WERI-Rb-1 (cell line): ENCODE measurements around the gene MAP3K8.
"Not testable (repeated sequence)": the region's sequence is repeated elsewhere in the genome, so short reads cannot be mapped to it uniquely, and the experiment has no call there.

ENCODE experiments used
- DNase-seq: peaks from one replicate; pipeline ENCODE4 v3.0.0-alpha.2; 2020
- H3K27ac ChIP-seq: fragments of 250-450 bp; sonication (Bioruptor Pico); 2 replicates; pipeline ENCODE4 v1.5.1; 2020; ENCODE audit warnings: mild to moderate bottlenecking, moderate library complexity
- H3K27me3 ChIP-seq: fragments of 250-450 bp; sonication (Bioruptor Pico); 2 replicates; pipeline ENCODE4 v1.5.1; 2021; ENCODE audit warnings: mild to moderate bottlenecking, low read depth, moderate library complexity; ENCODE audit not compliant: insufficient read depth, severe bottlenecking
- H3K36me3 ChIP-seq: fragments of 250-450 bp; sonication (Bioruptor Pico); 2 replicates; pipeline ENCODE4 v1.5.1; 2020; ENCODE audit warnings: mild to moderate bottlenecking, moderate library complexity
- H3K4me3 ChIP-seq: 2 replicates; pipeline ENCODE4 v1.5.1; 2011; ENCODE audit warnings: low read depth, mild to moderate bottlenecking, control low read depth, low read length
- H3K9me3 ChIP-seq: fragments of 250-450 bp; sonication (Bioruptor Pico); 2 replicates; pipeline ENCODE4 v1.5.1; 2021; ENCODE audit warnings: mild to moderate bottlenecking, moderate library complexity; ENCODE audit not compliant: severe bottlenecking
- CTCF ChIP-seq: IDR thresholded peaks from 2 replicates; pipeline ENCODE4 v1.5.1; 2011; ENCODE audit warnings: low read depth, mild to moderate bottlenecking, control low read depth, inconsistent platforms, low read length

MAP3K8 gene

DNA sequence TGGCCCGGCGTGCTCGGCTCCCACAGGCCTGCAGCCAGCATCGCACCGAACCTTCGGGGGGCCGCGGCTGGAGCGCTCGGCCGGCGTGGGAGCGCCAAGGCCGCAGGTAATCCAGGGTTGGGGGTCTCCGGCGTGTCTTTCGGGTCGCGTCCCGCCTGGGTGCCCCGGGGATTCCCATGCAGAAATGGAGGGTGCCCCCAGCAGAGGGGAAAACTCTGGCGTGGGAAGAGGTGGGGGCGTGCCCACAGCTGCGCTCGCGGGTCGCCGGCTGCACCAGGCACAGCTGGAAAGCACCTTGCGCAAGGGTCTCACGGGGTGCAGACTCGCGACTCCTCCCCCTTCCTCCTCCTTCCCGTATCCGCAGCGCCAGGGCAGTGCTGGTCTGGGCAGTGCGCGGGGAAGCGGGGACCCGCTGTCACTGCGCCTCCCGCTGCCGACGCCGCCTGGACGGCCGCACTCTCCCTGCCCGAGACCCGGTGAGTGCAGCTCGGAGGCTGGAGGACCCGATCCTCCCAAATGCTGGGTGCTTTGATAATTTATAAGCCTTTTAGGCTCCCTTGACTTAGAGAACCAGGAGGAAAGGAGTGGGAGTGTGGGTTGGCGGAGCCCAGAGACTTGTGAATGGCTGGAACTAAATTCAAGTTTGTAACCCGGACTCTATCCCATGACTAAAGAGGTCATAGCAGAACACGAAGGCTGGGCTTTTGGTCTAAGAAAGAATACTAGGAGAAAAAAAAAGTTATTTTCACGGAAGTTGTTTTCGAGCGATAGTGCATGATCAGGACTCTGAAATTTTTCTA lies 489 bp downstream of the MAP3K8 start:
- H3K27me3 ChIP-seq: no peaks in the 10 kb centered on the region
- H3K36me3 ChIP-seq: no peaks in the 10 kb centered on the region
- H3K4me3 ChIP-seq: peak overlapping the region; percentile 83
- no peak overlapping the region for H3K27ac ChIP-seq
- H3K9me3 ChIP-seq: no peaks in the 10 kb centered on the region
- TF ChIP-seq CTCF: no peak
- peak; percentile 25 for DNase-seq

GRCh38 chr10:30435073-30435422 lies 1.1 kb downstream of the MAP3K8 start:
- Histone ChIP-seq H3K27ac (no peak overlapping the region), H3K36me3 (no peaks in the 10 kb centered on the region), H3K27me3 (no peaks in the 10 kb centered on the region), H3K4me3 (peak overlapping the region; percentile 83), H3K9me3 (no peaks in the 10 kb centered on the region)
- DNase-seq: no peak
- TF ChIP-seq CTCF: no peak

DNA sequence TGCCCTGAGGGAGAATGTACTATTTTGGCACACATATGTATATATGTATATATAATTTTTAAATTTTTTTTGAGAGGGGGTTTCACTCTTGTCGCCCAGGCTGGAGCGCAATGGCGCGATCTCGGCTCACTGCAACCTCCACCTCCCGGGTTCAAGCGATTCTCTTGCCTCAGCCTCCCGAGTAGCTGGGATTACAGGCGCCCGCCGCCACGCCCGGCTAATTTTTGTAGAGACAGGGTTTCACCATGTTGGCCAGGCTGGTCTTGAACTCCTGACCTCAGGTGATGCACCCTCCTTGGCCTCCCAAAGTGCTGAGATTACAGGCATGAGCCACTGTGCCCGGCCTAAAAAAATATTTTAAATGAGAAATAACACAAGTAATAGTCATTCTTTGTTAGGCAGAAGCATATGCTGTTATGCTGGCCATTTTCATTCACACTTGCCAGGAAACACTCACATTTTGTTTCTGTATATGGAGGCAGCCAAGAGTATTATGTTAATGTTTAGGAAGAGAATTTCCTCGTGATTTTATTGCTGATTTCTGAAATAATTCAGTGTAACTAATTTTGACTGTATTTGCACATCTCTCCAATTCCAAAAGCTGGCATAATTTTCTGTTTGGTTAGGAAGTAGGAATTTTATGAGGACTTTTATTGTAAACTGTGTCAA lies 1.6 kb downstream of the MAP3K8 start:
- H3K27ac ChIP-seq, DNase-seq, H3K9me3 ChIP-seq, H3K4me3 ChIP-seq, H3K27me3 ChIP-seq, H3K36me3 ChIP-seq: not testable (repeated sequence)

DNA sequence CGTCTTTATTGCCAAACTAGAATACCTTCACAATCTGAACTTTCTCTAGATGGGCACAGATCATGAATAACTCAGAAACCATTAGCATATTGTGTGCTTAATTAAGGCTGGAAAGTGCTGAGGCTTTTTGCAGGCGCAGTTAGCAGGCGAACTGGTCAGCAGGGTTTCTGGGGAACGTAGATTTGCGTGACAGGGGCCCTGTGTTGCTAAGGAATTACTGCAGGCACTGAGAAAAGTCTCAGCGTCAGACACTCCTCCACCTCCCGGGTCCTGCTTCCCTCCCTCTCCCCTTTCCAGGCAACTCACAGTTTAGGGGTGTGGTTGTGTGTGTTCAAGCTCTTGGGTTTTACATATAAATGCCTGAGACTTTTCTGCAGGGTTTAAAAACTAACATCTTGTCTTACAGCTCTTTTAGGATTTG lies 2.2 kb downstream of the MAP3K8 start:
- Histone ChIP-seq H3K4me3 (no peak overlapping the region), H3K27me3 (no peaks in the 10 kb centered on the region), H3K9me3 (no peaks in the 10 kb centered on the region), H3K27ac (no peak overlapping the region), H3K36me3 (no peaks in the 10 kb centered on the region)
- no peak for DNase-seq
- TF ChIP-seq CTCF: no peak

DNA sequence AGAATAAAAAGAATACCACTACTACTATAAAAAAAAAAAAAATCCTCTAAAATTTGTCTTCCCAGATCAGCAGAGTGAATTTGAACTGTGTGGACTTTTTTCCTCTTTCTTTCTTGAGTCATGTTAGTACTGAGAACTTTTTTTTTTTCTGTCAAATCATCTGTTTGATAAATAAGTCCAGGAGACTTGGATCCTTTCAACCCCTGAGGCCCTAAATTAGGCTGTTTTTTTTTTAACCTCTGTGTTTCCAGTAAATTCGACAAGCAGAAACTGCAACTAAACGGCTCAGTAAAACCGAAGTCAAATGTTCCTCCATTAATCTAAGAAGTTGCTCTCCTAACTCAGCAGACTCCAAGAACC lies 2.7 kb downstream of the MAP3K8 start:
- Histone ChIP-seq H3K9me3 (no peaks in the 10 kb centered on the region), H3K4me3 (no peak overlapping the region), H3K36me3 (no peaks in the 10 kb centered on the region), H3K27me3 (no peaks in the 10 kb centered on the region), H3K27ac (no peak overlapping the region)
- no peak for DNase-seq
- TF ChIP-seq CTCF: no peak

DNA sequence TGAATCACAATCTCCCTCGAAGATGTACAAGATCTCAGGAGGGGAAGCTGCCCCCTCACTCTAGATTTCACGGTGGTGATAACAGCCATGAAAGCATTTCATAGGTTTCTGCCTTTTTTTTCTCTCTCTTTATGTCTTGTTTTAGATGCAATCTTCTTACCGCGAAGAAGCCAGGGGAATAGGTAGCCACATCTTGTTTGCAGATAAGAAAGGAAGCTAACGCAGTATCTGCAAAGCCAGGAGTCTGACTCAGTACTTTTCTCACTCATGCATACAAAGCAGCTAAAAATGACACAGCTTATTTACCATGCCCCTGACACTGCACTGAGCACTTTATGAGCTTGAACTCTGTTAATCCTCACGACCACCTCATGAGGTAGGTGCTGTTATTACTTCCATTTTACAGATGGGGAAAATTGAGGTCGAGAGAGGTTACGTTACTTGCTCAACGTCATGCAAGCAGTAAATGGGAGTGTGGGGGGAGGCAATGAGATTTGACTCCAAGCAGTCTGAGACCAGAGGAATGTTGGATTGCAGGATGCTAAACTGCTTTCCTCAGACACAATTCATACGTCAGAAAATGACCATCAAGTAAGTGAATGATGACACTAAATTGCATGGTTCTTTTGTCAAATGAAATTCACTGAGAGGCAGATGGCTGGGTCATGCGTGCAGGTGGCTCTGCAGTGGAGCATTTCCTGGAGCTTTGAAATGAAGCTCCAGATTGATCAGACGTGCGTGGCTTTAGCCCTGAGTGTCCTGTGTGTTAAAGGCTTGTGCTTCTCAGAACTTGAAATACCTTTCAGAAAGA lies 3.3 kb downstream of the MAP3K8 start:
- no peak for TF ChIP-seq CTCF
- no peak overlapping the region for H3K4me3 ChIP-seq
- DNase-seq: no peak
- H3K9me3 ChIP-seq: no peaks in the 10 kb centered on the region
- H3K36me3 ChIP-seq: no peaks in the 10 kb centered on the region
- no peaks in the 10 kb centered on the region for H3K27me3 ChIP-seq
- H3K27ac ChIP-seq: no peak overlapping the region
